ENCODE measurements around the gene IGSF21.

DNA sequence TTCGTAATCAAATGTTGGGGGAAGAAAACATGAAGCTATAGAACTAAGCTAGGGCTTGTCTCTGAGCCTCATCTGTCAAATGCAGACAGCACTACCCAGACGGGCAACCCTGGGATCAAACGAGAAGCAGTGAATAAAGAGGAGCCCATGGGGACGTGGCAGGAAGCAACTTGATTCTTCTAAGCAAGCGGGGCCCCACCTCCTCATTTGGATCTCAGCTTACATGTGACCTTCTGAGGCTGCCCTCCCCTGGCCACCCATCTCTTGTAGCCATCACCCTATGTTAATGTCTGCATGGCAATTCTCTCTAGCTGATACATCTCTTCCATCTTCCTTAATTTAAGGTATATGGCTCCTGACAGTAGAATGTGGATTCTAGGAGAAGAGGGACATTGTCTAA lies 171.3 kb downstream of the IGSF21 start:
- TF ChIP-seq ZFP30 (CRISPR knock-in tag; IDR thresholded peaks at IDR 0.05) = no peak
- no peak for TF ChIP-seq OSR1 (CRISPR knock-in tag; IDR thresholded peaks at IDR 0.05)
- TF ChIP-seq ARNTL (CRISPR knock-in tag; IDR thresholded peaks at IDR 0.05; ENCODE audit: borderline replicate concordance, low read depth) = no peak

All from SK-N-SH treated with all-trans-retinoic acid at 6 μM for 48 hours (cell line).